ENCODE measurements around the gene TGFBRAP1. TPM values are rescaled to one million over a fixed set of nuclear protein-coding genes. Genes with fewer than 3 reads are reported as not detected.
A peak's percentile ranks its signal among the peaks of the same experiment; 100 is the strongest.
"Not testable (repeated sequence)": the region's sequence is repeated elsewhere in the genome, so short reads cannot be mapped to it uniquely, and the experiment has no call there.

The TGFBRAP1 gene
- polyA plus RNA-seq, 4 donors: 14.3 to 17.3 (median 15.4) TPM

DNA sequence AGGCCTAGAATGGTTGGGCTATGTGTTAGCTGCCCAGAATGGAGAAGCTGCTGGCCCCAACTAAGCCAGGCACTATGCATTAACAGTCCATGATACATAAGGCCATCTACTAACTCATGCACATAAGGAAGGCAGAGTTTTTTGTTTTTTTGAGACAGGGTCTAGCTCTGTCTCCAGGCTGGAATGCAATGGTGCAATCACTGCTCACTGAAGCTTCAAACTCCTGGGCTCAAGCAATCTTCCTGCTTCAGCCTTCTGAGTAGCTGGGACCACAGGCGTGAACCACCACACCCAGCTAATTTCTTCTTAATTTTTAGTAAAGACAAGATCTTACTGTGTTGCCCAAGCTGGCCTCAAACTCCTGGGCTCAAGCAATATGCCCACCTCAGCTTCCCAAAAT, 50.4 kb downstream of the TGFBRAP1 start:
- DNase-seq (ENCODE audit: low read depth in 4 of 4, low spot score in 3 of 4): no peak

DNA sequence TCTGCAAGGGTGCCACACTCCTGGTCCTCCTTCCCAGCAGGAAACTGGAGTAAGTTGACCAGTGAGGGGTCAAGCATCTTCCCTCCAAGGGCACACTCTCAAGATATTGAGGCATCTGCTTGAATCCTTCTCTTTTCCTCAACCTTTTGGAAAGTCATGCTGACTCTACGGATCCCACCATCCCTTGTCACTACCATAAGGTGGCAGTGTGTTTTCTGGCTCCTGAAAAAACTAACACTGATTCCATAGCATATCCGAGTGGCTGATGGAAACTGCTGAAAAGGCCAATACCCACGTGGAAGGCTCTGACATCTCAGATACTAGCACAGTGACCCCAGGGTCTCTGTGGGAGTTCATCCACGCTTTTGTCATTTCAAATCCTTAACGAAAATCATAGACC, 50.9 kb downstream of the TGFBRAP1 start:
- no peak for DNase-seq (ENCODE audit: low read depth in 4 of 4, low spot score in 3 of 4)

- no peak for DNase-seq (ENCODE audit: low read depth in 4 of 4, low spot score in 3 of 4)
Observed at GRCh38 chr2:105274046-105274445, 55.5 kb downstream of the TGFBRAP1 start.

- no peak for DNase-seq (ENCODE audit: low read depth in 4 of 4, low spot score in 3 of 4)
Observed at GRCh38 chr2:105272176-105272575, 57.4 kb downstream of the TGFBRAP1 start.

DNA sequence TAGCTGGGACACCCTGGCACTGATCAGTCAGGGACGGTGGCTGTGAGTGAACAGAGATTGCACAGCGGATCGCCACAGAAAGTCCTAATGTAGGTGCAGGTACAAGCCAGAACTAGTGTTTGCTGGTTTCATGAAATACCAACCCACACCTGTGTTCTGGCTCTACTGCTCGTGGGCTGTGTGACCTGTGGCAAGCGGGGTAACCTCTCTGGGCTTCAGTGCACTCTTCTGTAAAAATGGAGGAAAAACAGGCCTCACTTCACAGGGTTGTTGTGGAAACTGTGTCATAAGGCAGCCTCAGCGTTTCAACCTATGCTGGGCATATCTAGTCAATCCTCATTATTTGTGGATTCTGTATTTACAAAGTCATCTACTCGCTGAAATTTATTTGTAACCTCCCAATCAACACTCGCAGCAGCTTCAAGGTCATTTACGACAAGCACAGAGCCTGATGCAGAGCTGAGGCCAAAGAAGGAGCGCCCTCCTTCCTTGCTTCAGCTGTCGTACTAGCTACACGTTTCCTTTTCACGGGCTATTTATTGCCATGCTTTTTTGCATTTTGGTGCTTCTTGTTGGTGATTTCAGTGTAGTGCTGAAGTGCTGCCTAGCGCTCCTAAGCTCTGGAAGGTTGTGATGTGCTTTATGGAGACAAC, 58.0 kb downstream of the TGFBRAP1 start:
- no peak for DNase-seq (ENCODE audit: low read depth in 4 of 4, low spot score in 3 of 4)

DNA sequence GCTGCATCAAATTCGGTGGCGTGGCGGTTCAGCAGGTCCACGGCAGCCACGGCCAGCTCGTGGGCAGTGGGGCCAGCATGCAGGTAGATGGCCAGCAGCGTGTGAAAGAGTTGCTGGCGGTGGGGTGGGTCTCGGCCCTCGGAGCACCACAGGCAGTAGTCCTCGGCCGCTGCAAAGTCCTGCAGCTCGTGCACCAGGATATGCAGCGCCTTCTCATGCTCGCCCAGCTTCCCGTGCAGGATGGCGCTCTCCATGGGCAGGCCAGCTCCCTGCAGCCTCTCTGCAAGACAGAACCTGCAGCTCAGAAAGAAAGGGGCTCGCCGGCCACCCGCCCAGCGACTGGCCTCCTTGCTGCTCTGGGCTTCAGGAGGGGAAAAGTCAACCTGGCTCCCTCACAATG, 60.1 kb downstream of the TGFBRAP1 start:
- DNase-seq (ENCODE audit: low read depth in 4 of 4, low spot score in 3 of 4): no peak

GRCh38 chr2:105262651-105263091, 66.9 kb downstream of the TGFBRAP1 start:
- peak; percentile 12 to 57 (median 32) for DNase-seq (ENCODE audit: low read depth in 4 of 4, low spot score in 3 of 4)

GRCh38 chr2:105261061-105261460, 68.5 kb downstream of the TGFBRAP1 start:
- DNase-seq (ENCODE audit: low read depth in 4 of 4, low spot score in 3 of 4): no peak

DNA sequence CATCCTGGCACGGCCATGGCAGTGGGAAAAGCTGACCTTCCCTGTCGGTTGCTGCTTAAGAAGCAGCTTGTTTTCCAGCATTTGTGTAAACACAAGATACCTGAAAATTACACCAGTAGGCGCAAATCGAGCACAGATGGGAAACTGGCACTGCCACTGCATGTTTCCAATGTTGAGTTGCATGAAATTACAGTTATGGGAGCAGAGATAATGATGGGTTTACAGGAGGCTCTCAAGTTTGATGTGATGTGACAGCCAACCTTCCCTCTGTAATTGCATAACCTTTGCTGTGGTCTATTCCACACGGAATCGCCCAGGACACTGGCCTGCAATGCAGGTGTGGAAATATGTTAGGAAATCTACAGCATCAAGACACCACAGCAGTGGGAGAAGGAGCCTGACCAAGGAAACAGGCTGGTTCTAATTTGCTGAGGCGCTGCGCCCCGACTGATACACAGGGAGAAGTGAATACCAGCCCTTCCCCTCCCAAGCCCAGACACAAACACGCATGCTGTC, 70.6 kb downstream of the TGFBRAP1 start:
- DNase-seq (ENCODE audit: low read depth in 4 of 4, low spot score in 3 of 4): no peak

DNA sequence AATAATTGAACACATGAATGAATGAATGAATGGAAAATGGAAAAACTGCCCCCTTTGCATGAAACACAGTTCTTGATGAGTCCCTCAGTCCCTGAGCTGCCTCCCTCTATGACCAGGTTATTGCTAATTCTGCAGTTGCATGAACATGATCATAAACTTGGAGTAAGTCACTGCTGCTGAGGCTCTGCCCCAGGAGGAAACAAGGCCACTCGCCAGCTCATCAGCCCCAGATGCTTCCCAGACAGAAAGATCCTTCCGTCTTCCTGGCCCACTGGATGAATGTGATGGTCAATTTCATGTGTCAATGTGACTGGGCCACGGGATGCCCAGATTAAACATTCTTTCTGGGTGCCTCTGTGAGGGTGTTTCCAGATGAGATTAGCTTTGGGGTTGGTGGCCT, 71.6 kb downstream of the TGFBRAP1 start:
- no peak for DNase-seq (ENCODE audit: low read depth in 4 of 4, low spot score in 3 of 4)

DNA sequence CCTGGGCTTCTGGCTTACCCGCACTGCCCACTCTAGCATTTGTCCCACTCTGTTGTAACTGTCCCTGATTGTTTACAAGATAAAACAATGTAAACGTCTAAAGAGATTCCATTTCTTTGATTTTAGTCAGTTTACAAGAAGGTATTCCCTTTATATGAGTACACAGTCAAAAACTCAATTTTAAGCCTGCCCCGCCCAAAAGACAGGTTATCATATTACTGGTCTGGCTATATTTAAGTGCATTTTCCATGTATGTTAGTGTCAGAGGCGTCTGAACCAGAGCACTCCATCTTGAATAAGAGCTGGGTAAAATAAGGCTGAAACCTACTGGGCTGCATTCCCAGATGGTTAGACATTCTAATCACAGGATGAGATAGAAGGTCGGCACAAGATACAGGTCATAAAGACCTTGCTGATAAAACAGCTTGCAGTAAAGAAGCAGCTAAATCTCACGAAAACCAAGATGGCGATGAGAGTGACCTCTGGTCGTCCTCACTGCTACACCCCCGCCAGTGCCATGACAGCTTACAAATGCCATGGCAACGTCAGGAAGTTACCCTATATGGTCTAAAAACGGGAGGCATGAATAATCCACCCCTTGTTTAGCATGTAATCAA, 73.0 kb downstream of the TGFBRAP1 start:
- no peak for DNase-seq (ENCODE audit: low read depth in 4 of 4, low spot score in 3 of 4)

GRCh38 chr2:105255979-105256378, 73.6 kb downstream of the TGFBRAP1 start:
- no peak for DNase-seq (ENCODE audit: low read depth in 4 of 4, low spot score in 3 of 4)

DNA sequence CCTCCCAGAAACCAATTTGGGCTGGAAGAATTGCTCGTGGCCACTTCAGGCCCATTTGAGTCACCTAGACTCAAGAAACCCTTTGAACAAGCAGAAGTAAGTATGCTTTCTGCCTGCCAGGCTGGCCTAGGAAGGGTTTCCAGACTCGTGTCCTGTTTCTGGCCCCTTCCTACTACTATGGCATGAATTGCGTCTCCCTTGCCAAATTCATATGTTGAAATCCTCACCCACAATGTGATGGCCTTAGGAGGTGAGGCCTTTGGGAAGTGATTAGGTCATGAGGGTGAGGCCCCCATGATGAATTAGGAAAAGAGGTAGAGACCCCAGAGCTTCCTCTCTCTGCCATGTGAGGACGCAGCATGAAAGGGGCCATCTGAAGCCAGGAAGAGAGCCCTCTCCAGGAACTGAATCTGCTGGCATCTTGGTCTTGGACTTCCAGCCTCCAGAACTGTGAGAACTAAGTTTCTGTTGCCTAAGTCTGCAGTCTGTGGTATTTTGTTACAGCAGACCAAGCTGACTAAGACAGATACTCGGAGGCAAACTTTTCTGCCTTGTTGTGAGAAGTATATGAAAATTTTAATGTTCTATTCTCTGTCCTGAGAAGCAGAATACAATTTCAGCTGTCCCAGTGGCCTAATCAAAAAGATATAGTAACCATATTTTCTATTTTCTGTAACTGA, 74.9 kb downstream of the TGFBRAP1 start:
- no peak for DNase-seq (ENCODE audit: low read depth in 4 of 4, low spot score in 3 of 4)

- no peak for DNase-seq (ENCODE audit: low read depth in 4 of 4, low spot score in 3 of 4)
Observed at GRCh38 chr2:105252271-105252670, 77.3 kb downstream of the TGFBRAP1 start.

- DNase-seq (ENCODE audit: low read depth in 4 of 4, low spot score in 3 of 4): not testable (repeated sequence)
Observed at GRCh38 chr2:105251016-105251648, 78.4 kb downstream of the TGFBRAP1 start.

DNA sequence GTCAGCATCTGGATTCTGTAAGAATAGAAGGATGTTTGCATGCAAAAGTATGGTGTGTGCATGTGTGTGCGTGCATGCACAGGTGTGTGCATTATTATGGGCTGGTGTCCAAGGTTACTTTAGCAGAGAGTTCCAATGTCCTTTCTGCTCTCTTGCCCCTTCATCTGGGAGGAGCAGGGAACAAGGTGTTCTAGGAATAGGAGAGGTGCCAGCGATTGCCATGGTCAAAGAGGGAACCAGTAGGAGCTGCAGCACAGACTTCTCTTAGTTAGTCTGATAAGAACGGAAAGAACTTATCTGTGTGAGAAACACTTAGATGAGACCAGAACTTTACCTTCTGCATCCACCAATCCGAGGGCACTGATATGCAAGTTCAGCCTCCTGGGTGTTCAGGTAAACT, 79.6 kb downstream of the TGFBRAP1 start:
- no peak for DNase-seq (ENCODE audit: low read depth in 4 of 4, low spot score in 3 of 4)

DNA sequence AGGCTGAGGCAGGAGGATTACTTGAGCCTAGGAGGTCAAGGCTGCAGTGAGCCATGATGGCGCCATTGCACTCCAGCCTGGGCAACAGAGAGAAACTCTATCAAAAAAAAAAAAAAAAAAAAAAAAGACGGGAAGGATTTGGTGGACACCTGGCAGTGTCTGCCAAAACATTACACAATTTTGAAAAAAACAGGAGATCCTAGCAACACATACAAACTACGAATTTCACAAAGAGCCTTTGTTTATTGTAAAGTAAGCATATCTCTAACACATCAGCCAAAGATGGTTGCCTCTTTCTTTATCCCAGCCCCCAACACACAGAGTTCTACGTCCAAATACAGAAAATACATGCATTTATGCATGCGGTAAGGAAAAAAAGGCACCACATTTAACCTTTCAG, 80.4 kb downstream of the TGFBRAP1 start:
- DNase-seq (ENCODE audit: low read depth in 4 of 4, low spot score in 3 of 4): no peak

DNA sequence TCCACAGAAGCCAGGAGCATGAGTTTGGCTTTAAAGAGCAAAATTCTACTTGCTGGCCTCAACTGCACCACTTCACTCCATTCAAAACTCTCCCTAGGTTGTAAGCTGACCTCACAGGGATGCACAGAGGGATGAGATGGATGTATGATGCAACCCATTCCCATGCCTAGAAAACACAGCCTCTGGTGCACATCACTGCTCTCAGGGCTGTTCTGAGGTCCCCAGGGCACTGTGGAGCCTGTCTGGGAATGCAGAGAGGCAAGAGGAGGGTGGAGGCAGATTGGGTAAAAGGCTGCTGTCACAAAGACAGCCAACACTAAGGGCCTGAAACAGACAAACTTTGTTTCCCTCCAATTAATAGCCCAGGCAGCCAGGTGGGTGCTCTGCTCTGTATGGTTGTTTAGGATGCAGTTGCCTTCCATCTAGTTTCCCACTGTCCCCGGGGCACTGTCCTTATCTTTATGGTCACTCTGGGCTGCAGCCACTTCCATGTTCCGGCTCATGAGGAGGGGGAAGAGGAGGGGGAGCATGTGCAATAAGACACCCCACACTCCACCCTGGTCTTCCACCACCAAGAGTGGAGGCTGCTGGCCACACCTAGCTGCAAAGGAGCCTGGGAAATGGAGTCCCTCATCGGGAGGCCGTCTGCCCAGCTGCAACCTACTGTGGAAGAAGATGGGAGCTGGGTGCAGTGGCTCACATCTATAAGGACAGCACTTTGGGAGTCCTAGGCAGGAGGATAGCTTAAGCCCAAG, 81.0 kb downstream of the TGFBRAP1 start:
- DNase-seq (ENCODE audit: low read depth in 4 of 4, low spot score in 3 of 4): no peak

DNA sequence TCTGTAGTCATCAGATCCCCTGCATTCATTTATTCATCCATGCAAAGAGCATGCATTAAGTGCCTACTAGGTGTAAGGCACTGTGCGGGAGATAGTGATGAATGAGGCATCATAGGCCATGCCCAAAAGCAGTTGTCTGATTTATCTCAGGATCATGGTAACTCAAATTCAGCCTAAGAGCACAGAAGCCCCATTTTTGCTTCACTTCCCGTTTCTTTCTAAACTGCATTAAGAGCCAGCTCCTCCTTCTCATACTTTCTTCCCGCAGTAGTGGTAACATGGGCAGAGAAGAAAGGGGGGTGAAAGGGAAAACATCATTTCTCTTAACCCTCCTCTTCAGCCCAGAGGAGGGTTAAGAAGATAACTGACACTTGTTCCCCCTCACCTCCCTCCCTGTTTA, 85.1 kb downstream of the TGFBRAP1 start:
- DNase-seq (ENCODE audit: low read depth in 4 of 4, low spot score in 3 of 4): no peak

DNA sequence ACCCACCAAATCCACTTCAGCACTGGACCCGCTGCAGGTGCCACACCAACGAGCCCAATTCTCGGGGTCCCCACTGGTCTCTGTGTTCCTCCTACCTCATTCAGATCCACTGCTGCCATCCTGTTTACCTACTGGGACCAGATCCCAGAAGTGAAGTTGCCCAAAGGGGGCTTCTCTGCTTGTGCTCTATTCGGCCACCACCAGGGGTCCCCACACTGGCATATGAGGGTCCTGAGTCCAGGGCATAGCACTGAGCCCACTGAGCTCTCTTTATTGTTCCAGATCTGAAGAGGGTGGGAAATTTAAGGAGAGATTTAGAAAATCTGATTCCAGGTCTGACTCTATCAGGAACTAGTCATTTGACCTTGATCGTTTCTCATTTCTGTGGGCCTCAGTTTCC, 85.6 kb downstream of the TGFBRAP1 start:
- DNase-seq (ENCODE audit: low read depth in 4 of 4, low spot score in 3 of 4): no peak

Measured in left renal pelvis (tissue), 4 donors.